ENCODE data around the gene MPP2.
"Not testable (repeated sequence)": the region's sequence is repeated elsewhere in the genome, so short reads cannot be mapped to it uniquely, and the experiment has no call there.

The MPP2 gene

DNA sequence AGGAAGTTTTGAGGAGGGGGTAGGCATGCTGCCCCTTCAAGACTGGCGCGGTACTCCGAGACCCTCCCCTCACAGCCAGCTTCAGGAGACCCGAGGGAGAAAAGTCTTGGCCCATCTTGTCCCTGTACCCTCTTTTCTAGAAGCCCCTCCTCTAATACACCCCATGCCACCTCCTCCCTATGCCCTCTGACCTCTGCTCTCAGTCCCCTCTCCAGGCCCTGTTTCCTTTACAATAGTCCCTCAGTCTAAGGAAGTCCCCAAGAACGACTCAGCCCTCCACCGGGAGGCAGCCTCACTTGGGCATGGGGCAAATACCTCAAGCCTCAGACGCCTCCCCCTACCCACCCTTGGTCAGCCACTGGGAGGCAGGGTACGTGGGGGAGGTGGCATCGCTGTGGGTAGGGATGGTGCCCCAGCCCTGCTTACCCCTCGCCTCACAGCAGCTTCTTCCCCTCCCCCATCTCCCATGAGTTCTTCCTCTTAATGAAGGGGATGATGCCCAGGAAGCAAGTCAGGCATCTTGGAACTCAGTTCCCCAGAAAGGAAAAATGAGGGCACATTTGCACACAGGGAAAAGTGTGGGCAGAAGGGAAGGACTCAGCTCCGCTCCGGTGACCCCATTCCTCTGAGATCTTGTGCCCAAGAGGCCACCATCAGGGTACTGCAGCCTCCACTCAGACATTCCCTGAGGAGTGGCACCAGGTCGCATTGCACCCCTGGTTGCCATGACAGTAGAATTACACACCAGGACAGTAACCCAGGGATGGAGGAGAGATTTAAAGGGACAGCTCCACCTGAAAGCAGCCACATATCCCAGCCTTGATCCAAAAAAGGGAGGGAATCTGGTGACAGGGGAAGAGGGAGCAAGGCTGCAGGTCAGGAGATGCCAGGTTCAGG is 6.2 kb downstream of the MPP2 start:
- Histone ChIP-seq H3K27me3 (ENCODE audit: insufficient read depth, poor library complexity, severe bottlenecking) (no peaks in the 10 kb centered on the region), H3K4me1 (ENCODE audit: insufficient read depth, poor library complexity, severe bottlenecking) (no peaks in the 10 kb centered on the region), H3K27ac (ENCODE audit: poor library complexity, severe bottlenecking) (no peak overlapping the region), H3K9me3 (ENCODE audit: severe bottlenecking) (no peaks in the 10 kb centered on the region), H3K4me3 (ENCODE audit: severe bottlenecking) (peak overlapping the region; percentile 46), H3K36me3 (ENCODE audit: low read depth) (no peaks in the 10 kb centered on the region)
- TF ChIP-seq, protein P1, sequence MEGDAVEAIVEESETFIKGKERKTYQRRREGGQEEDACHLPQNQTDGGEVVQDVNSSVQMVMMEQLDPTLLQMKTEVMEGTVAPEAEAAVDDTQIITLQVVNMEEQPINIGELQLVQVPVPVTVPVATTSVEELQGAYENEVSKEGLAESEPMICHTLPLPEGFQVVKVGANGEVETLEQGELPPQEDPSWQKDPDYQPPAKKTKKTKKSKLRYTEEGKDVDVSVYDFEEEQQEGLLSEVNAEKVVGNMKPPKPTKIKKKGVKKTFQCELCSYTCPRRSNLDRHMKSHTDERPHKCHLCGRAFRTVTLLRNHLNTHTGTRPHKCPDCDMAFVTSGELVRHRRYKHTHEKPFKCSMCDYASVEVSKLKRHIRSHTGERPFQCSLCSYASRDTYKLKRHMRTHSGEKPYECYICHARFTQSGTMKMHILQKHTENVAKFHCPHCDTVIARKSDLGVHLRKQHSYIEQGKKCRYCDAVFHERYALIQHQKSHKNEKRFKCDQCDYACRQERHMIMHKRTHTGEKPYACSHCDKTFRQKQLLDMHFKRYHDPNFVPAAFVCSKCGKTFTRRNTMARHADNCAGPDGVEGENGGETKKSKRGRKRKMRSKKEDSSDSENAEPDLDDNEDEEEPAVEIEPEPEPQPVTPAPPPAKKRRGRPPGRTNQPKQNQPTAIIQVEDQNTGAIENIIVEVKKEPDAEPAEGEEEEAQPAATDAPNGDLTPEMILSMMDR (IDR thresholded peaks at IDR 0.05; ENCODE audit: poor library complexity, severe bottlenecking): no peak
- no peak for DNase-seq (ENCODE audit: low spot score)
- no peak for ATAC-seq (ENCODE audit: low read depth)

GRCh38 chr17:43900183-43900857 is 7.0 kb downstream of the MPP2 start:
- Histone ChIP-seq H3K27me3 (ENCODE audit: insufficient read depth, poor library complexity, severe bottlenecking) (no peaks in the 10 kb centered on the region), H3K27ac (ENCODE audit: poor library complexity, severe bottlenecking) (no peak overlapping the region), H3K4me1 (ENCODE audit: insufficient read depth, poor library complexity, severe bottlenecking) (no peaks in the 10 kb centered on the region), H3K36me3 (ENCODE audit: low read depth) (no peaks in the 10 kb centered on the region), H3K9me3 (ENCODE audit: severe bottlenecking) (no peaks in the 10 kb centered on the region), H3K4me3 (ENCODE audit: severe bottlenecking) (peak overlapping the region; percentile 46)
- ATAC-seq (ENCODE audit: low read depth) (peak; percentile 98), DNase-seq (ENCODE audit: low spot score) (peak; percentile 89)
- TF ChIP-seq, protein P1 (IDR thresholded peaks at IDR 0.05; ENCODE audit: poor library complexity, severe bottlenecking): no peak

DNA sequence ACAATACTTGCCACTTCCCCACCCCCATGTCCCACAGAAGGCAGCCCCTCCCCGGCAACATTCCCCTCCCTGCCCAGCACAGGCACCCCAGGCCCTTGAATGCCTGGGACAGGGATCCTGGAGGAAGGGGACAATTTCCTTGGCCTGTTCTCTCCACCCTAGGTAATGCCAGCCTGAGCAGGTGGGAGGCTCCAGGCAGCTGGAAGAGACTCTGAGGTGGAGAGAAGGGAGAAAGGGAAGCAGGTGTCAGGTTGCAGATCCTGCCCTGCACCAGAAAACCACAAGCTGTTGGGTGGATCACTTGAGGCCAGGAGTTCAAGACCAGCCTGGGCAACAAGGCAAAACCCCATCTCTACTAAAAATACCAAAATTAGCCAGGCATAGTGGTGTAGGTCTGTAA is 8.9 kb downstream of the MPP2 start:
- Histone ChIP-seq H3K27me3 (ENCODE audit: insufficient read depth, poor library complexity, severe bottlenecking) (no peaks in the 10 kb centered on the region), H3K4me3 (ENCODE audit: severe bottlenecking) (no peak overlapping the region), H3K4me1 (ENCODE audit: insufficient read depth, poor library complexity, severe bottlenecking) (no peaks in the 10 kb centered on the region), H3K27ac (ENCODE audit: poor library complexity, severe bottlenecking) (no peak overlapping the region), H3K9me3 (ENCODE audit: severe bottlenecking) (no peaks in the 10 kb centered on the region), H3K36me3 (ENCODE audit: low read depth) (no peaks in the 10 kb centered on the region)
- ATAC-seq (ENCODE audit: low read depth): no peak
- DNase-seq (ENCODE audit: low spot score): no peak
- TF ChIP-seq, protein P1 (IDR thresholded peaks at IDR 0.05; ENCODE audit: poor library complexity, severe bottlenecking): no peak

GRCh38 chr17:43897831-43898230 is 9.5 kb downstream of the MPP2 start:
- Histone ChIP-seq H3K4me1 (ENCODE audit: insufficient read depth, poor library complexity, severe bottlenecking) (no peaks in the 10 kb centered on the region), H3K9me3 (ENCODE audit: severe bottlenecking) (no peaks in the 10 kb centered on the region), H3K27me3 (ENCODE audit: insufficient read depth, poor library complexity, severe bottlenecking) (no peaks in the 10 kb centered on the region), H3K27ac (ENCODE audit: poor library complexity, severe bottlenecking) (no peak overlapping the region), H3K4me3 (ENCODE audit: severe bottlenecking) (no peak overlapping the region), H3K36me3 (ENCODE audit: low read depth) (no peaks in the 10 kb centered on the region)
- ATAC-seq (ENCODE audit: low read depth) (peak; percentile 33; the same call in 2 of the 3 replicates), DNase-seq (ENCODE audit: low spot score) (no peak)
- TF ChIP-seq, protein P1 (IDR thresholded peaks at IDR 0.05; ENCODE audit: poor library complexity, severe bottlenecking): no peak

DNA sequence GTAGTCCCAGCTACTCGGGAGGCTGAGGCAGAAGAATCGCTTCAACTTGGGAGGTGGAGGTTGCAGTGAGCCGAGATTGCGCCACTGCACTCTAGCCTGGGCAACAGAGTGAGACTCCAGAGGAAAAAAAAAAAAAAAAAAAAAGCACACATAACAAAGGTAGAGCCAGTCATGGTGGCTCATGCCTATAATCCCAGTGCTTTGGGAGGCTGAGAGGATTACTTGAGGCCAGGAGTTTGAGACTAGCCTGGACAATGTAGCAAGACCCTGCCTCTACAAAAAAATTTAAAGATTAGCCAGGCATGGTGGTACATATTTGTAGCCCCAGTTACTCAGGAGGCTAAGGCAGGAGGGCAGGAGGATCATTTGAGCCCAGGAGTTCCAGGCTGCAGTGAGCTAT is 12.8 kb downstream of the MPP2 start:
- not testable (repeated sequence) for H3K27me3 ChIP-seq (ENCODE audit: insufficient read depth, poor library complexity, severe bottlenecking); H3K4me3 ChIP-seq (ENCODE audit: severe bottlenecking); DNase-seq (ENCODE audit: low spot score); H3K36me3 ChIP-seq (ENCODE audit: low read depth); H3K9me3 ChIP-seq (ENCODE audit: severe bottlenecking); ATAC-seq (ENCODE audit: low read depth); H3K27ac ChIP-seq (ENCODE audit: poor library complexity, severe bottlenecking); H3K4me1 ChIP-seq (ENCODE audit: insufficient read depth, poor library complexity, severe bottlenecking)

Data from RWPE2 (cell line).